CD8-positive, alpha-beta memory T cell (primary cell): ENCODE data around the gene MAML2. TPM values are rescaled to one million over a fixed set of nuclear protein-coding genes. Genes with fewer than 3 reads are reported as not detected.
A peak's percentile ranks its signal among the peaks of the same experiment; 100 is the strongest.

Source experiments
- CTCF ChIA-PET: fragments of 350-600 bp; sonication (Branson Sonifier 250); formaldehyde crosslinking; loops from one replicate; lab custom pipeline; 2021; ENCODE audit warnings: antibody characterized with exemption; lab: Charles Lee
- POLR2A ChIA-PET: fragments of 350-600 bp; sonication (Branson Sonifier 250); formaldehyde crosslinking; loops from one replicate; lab custom pipeline; 2021; ENCODE audit warnings: antibody characterized with exemption; lab: Charles Lee
- DNase-seq, 5 donors: peaks; one replicate each; pipeline versions ENCODE4 v3.0.0 to v3.0.0-alpha.2; 2020 to 2022; ENCODE audit warnings: mixed read lengths in 1 of 5
- H3K27ac ChIP-seq: one replicate; pipeline ENCODE4 v1.7.0; 2013; ENCODE audit warnings: low read depth, mild to moderate bottlenecking, low read length, moderate library complexity
- H3K27me3 ChIP-seq: 2 replicates; pipeline ENCODE4 v1.7.0; 2013; ENCODE audit warnings: low read length, mild to moderate bottlenecking; ENCODE audit not compliant: insufficient read depth, poor library complexity, severe bottlenecking
- H3K36me3 ChIP-seq: 2 replicates; pipeline ENCODE4 v1.7.0; 2013; ENCODE audit warnings: mild to moderate bottlenecking, low read length, moderate library complexity; ENCODE audit not compliant: insufficient read depth
- H3K4me1 ChIP-seq: 2 replicates; pipeline ENCODE4 v1.7.0; 2013; ENCODE audit warnings: mild to moderate bottlenecking, low read length, moderate library complexity; ENCODE audit not compliant: insufficient read depth
- H3K4me3 ChIP-seq: 2 replicates; pipeline ENCODE4 v1.7.0; 2013; ENCODE audit warnings: mild to moderate bottlenecking, low read length
- H3K9me3 ChIP-seq: 2 replicates; pipeline ENCODE4 v1.7.0; 2013; ENCODE audit warnings: mild to moderate bottlenecking, low read length
- H3K27ac Mint-ChIP-seq, 8 donors: one replicate each; pipeline ENCODE4 v1.8.0; 2020 to 2021; ENCODE audit warnings: mixed read lengths in 8 of 8, mild to moderate bottlenecking in 6 of 8, inconsistent platforms in 3 of 8, moderate library complexity in 3 of 8
- H3K27me3 Mint-ChIP-seq, 2 donors: one replicate each; pipeline ENCODE4 v1.8.0; 2020 to 2021; ENCODE audit warnings: mixed read lengths in 2 of 2, mild to moderate bottlenecking in 1 of 2, moderate library complexity in 1 of 2
- H3K36me3 Mint-ChIP-seq, 3 donors: one replicate each; pipeline ENCODE4 v1.8.0; 2020 to 2021; ENCODE audit warnings: mixed read lengths in 3 of 3, inconsistent platforms in 1 of 3, mild to moderate bottlenecking in 1 of 3
- H3K4me1 Mint-ChIP-seq, 3 donors: one replicate each; pipeline ENCODE4 v1.8.0; 2020 to 2021; ENCODE audit warnings: mixed read lengths in 3 of 3, inconsistent platforms in 1 of 3, mild to moderate bottlenecking in 1 of 3
- H3K4me3 Mint-ChIP-seq, 7 donors: one replicate each; pipeline ENCODE4 v1.8.0; 2020 to 2021; ENCODE audit warnings: mixed read lengths in 7 of 7, mild to moderate bottlenecking in 6 of 7, moderate library complexity in 4 of 7, inconsistent platforms in 2 of 7
- H3K9me3 Mint-ChIP-seq, 5 donors: one replicate each; pipeline ENCODE4 v1.8.0; 2020 to 2022; ENCODE audit warnings: mixed read lengths in 5 of 5, mild to moderate bottlenecking in 3 of 5, moderate library complexity in 2 of 5, inconsistent platforms in 1 of 5
- polyA plus RNA-seq: library from polyadenylated mRNA; unstranded; fragments of 300-500 nt; fragmentation: Illumina TruSeq; gene quantifications from one replicate; pipeline ENCODE4 v1.2.3, GENCODE V29; 2021
- total RNA-seq, 2 experiments: library from RNA; stranded (reverse); gene quantifications; one replicate each; pipeline ENCODE4 v1.2.3, GENCODE V29; 2021

The MAML2 gene
- total and polyA plus RNA-seq, 3 experiments from 2014 or later: 11.1 to 15.9 (median 15.6) TPM

GRCh38 chr11:95991545-95991944, 351.4 kb downstream of the MAML2 start:
- ChIA-PET POLR2A (no interaction called here), CTCF (no interaction called here)
- Histone ChIP-seq H3K9me3 (no peaks in the 10 kb centered on the region), H3K27ac (no peak overlapping the region), H3K4me3 (no peak overlapping the region), H3K27me3 (no peaks in the 10 kb centered on the region), H3K36me3 (peaks cover 14% of the 10 kb centered on the region), H3K4me1 (no peaks in the 10 kb centered on the region)
- Mint-ChIP-seq H3K27ac (no peak overlapping the region), H3K9me3 (no peaks in the 10 kb centered on the region), H3K36me3 (peaks cover 10 to 53% (median 37%) of the 10 kb centered on the region in 3 donors), H3K27me3 (peaks cover 0 to 2% of the 10 kb centered on the region in 2 donors), H3K4me1 (peaks cover 14 to 23% (median 16%) of the 10 kb centered on the region in 3 donors), H3K4me3 (no peak overlapping the region)
- DNase-seq: no peak

GRCh38 chr11:95991101-95991500, 351.9 kb downstream of the MAML2 start:
- Mint-ChIP-seq H3K9me3 (no peaks in the 10 kb centered on the region), H3K27me3 (peaks cover 0 to 2% of the 10 kb centered on the region in 2 donors), H3K27ac (no peak overlapping the region), H3K36me3 (peaks cover 10 to 53% (median 37%) of the 10 kb centered on the region in 3 donors), H3K4me3 (no peak overlapping the region), H3K4me1 (peaks cover 14 to 23% (median 16%) of the 10 kb centered on the region in 3 donors)
- no peak for DNase-seq
- POLR2A ChIA-PET: no interaction called here
- H3K4me1 ChIP-seq: no peaks in the 10 kb centered on the region
- peaks cover 15% of the 10 kb centered on the region for H3K36me3 ChIP-seq
- CTCF ChIA-PET: no interaction called here
- H3K27ac ChIP-seq: no peak overlapping the region
- H3K27me3 ChIP-seq: no peaks in the 10 kb centered on the region
- no peaks in the 10 kb centered on the region for H3K9me3 ChIP-seq
- no peak overlapping the region for H3K4me3 ChIP-seq

GRCh38 chr11:95989780-95990179, 353.2 kb downstream of the MAML2 start:
- peaks cover 12 to 18% (median 13%) of the 10 kb centered on the region in 3 donors for H3K4me1 Mint-ChIP-seq
- peaks cover 23% of the 10 kb centered on the region for H3K36me3 ChIP-seq

GRCh38 chr11:95989076-95989605, 353.9 kb downstream of the MAML2 start:
- ChIA-PET CTCF (no interaction called here), POLR2A (no interaction called here)
- Mint-ChIP-seq H3K27ac (no peak overlapping the region), H3K4me1 (peaks cover 6 to 12% (median 6%) of the 10 kb centered on the region in 3 donors), H3K36me3 (peaks cover 14 to 61% (median 42%) of the 10 kb centered on the region in 3 donors), H3K4me3 (no peak overlapping the region), H3K27me3 (no peaks in the 10 kb centered on the region), H3K9me3 (no peaks in the 10 kb centered on the region)
- no peak overlapping the region for H3K27ac ChIP-seq
- no peaks in the 10 kb centered on the region for H3K27me3 ChIP-seq
- H3K4me1 ChIP-seq: no peaks in the 10 kb centered on the region
- H3K4me3 ChIP-seq: no peak overlapping the region
- no peak for DNase-seq
- H3K36me3 ChIP-seq: peaks cover 27% of the 10 kb centered on the region
- no peaks in the 10 kb centered on the region for H3K9me3 ChIP-seq

More at GRCh38 chr11:95989780-95990179, 353.2 kb downstream of the MAML2 start:
- Histone ChIP-seq H3K9me3 (no peaks in the 10 kb centered on the region), H3K4me3 (no peak overlapping the region), H3K4me1 (no peaks in the 10 kb centered on the region), H3K27ac (no peak overlapping the region), H3K27me3 (no peaks in the 10 kb centered on the region)
- Mint-ChIP-seq H3K36me3 (peaks cover 11 to 59% (median 40%) of the 10 kb centered on the region in 3 donors), H3K9me3 (no peaks in the 10 kb centered on the region), H3K27me3 (peaks cover 0 to 2% of the 10 kb centered on the region in 2 donors), H3K27ac (peak overlapping the region in 1 of 8 donors; percentile 44), H3K4me3 (no peak overlapping the region)
- ChIA-PET POLR2A (no interaction called here), CTCF (no interaction called here)
- no peak for DNase-seq

GRCh38 chr11:95985174-95985808, 357.7 kb downstream of the MAML2 start:
- H3K4me1 Mint-ChIP-seq: peaks cover 0 to 5% (median 0%) of the 10 kb centered on the region in 3 donors
- H3K36me3 ChIP-seq: peaks cover 35% of the 10 kb centered on the region
- CTCF ChIA-PET: no interaction called here

GRCh38 chr11:95984072-95984471, 358.9 kb downstream of the MAML2 start:
- Mint-ChIP-seq H3K27me3 (peaks cover 0 to 2% of the 10 kb centered on the region in 2 donors), H3K36me3 (peaks cover 27 to 71% (median 46%) of the 10 kb centered on the region in 3 donors), H3K4me1 (peaks cover 0 to 5% (median 0%) of the 10 kb centered on the region in 3 donors), H3K4me3 (no peak overlapping the region), H3K9me3 (no peaks in the 10 kb centered on the region), H3K27ac (peak overlapping the region in 1 of 8 donors; percentile 68)
- no peak for DNase-seq
- Histone ChIP-seq H3K27me3 (no peaks in the 10 kb centered on the region), H3K36me3 (peaks cover 33% of the 10 kb centered on the region), H3K27ac (no peak overlapping the region), H3K4me3 (no peak overlapping the region), H3K4me1 (no peaks in the 10 kb centered on the region), H3K9me3 (no peaks in the 10 kb centered on the region)
- POLR2A ChIA-PET: no interaction called here
- CTCF ChIA-PET: no interaction called here

More at GRCh38 chr11:95985174-95985808, 357.7 kb downstream of the MAML2 start:
- Mint-ChIP-seq H3K27ac (peak overlapping the region in 1 of 8 donors; percentile 51), H3K4me3 (no peak overlapping the region), H3K36me3 (peaks cover 16 to 71% (median 46%) of the 10 kb centered on the region in 3 donors), H3K9me3 (no peaks in the 10 kb centered on the region), H3K27me3 (peaks cover 0 to 2% of the 10 kb centered on the region in 2 donors)
- H3K27me3 ChIP-seq: no peaks in the 10 kb centered on the region
- POLR2A ChIA-PET: no interaction called here
- no peaks in the 10 kb centered on the region for H3K9me3 ChIP-seq
- DNase-seq: no peak
- H3K4me3 ChIP-seq: no peak overlapping the region
- peak overlapping the region; percentile 27 for H3K27ac ChIP-seq
- H3K4me1 ChIP-seq: no peaks in the 10 kb centered on the region

GRCh38 chr11:95977534-95978174, 365.3 kb downstream of the MAML2 start:
- no peak overlapping the region for H3K27ac Mint-ChIP-seq
- peaks cover 35 to 54% (median 38%) of the 10 kb centered on the region in 3 donors for H3K36me3 Mint-ChIP-seq
- H3K4me3 Mint-ChIP-seq: no peak overlapping the region
- Histone ChIP-seq H3K27me3 (no peaks in the 10 kb centered on the region), H3K9me3 (no peaks in the 10 kb centered on the region), H3K36me3 (peaks cover 9% of the 10 kb centered on the region), H3K27ac (no peak overlapping the region), H3K4me1 (no peaks in the 10 kb centered on the region), H3K4me3 (no peak overlapping the region)
- H3K4me1 Mint-ChIP-seq: no peaks in the 10 kb centered on the region
- ChIA-PET POLR2A (no interaction called here), CTCF (no interaction called here)
- H3K27me3 Mint-ChIP-seq: peaks cover 0 to 2% of the 10 kb centered on the region in 2 donors
- no peaks in the 10 kb centered on the region for H3K9me3 Mint-ChIP-seq
- no peak for DNase-seq

GRCh38 chr11:95976550-95976949, 366.4 kb downstream of the MAML2 start:
- no peak overlapping the region for H3K27ac Mint-ChIP-seq

More at GRCh38 chr11:95976550-95976949, 366.4 kb downstream of the MAML2 start:
- Mint-ChIP-seq H3K9me3 (no peaks in the 10 kb centered on the region), H3K36me3 (peaks cover 32 to 44% (median 38%) of the 10 kb centered on the region in 3 donors), H3K4me1 (no peaks in the 10 kb centered on the region), H3K4me3 (no peak overlapping the region), H3K27me3 (peaks cover 0 to 2% of the 10 kb centered on the region in 2 donors)
- no peaks in the 10 kb centered on the region for H3K4me1 ChIP-seq
- H3K4me3 ChIP-seq: no peak overlapping the region
- ChIA-PET CTCF (no interaction called here), POLR2A (no interaction called here)
- no peak overlapping the region for H3K27ac ChIP-seq
- peaks cover 9% of the 10 kb centered on the region for H3K36me3 ChIP-seq
- DNase-seq: no peak
- H3K9me3 ChIP-seq: no peaks in the 10 kb centered on the region
- H3K27me3 ChIP-seq: no peaks in the 10 kb centered on the region
